Measurements from ENCODE around the gene OSBPL2. TPM values are rescaled to one million over a fixed set of nuclear protein-coding genes. Genes with fewer than 3 reads are reported as not detected.

The OSBPL2 gene
- total RNA-seq, 1 experiment from 2014 or later, result 115 TPM

DNA sequence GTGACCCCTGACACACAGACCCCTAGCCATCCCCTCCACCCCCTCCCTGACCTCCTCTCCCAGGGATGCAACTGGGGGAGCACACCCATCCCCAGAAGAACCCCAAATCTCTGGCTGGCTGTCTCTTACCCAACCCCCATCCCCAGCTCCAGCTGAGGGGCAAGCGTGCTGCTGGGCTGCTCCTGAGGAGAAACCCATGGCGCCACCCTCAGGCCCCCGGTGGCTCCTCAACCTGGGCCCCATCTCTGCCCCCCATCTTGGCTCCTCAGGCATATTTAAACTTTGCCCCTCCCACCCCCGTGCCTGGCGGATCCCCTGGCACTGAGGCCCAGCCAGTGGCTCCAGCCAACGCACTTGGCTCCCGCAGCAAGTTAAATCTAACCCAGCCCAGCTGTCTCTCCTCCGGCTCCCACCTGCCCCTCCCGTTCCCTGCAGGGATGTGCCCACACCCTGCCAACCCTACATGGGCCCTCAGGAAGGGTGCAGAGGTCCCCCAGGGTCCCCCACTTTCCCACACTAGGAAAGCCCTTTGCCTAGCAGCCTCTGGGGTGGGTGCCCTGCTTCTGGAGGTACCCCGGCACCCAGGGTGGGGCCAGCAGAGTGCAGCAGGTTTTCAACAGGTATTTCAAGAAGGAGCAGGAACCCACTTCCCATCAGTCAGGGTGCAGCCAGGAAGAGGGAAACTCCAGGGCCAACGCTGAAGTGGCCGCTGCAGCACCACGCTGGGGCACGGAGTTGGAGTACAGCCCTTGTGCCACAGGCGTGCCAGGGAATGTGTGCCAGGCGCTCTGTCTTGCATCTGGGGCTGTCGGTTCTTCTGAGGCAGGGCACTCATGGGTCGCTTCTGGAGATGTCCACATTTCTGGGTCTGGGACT lies 5.3 kb upstream of the OSBPL2 start:
- no peaks in the 10 kb centered on the region for H3K9me3 Mint-ChIP-seq (ENCODE audit: low read depth, unreplicated experiment)
- intact Hi-C loops (cut with micrococcal nuclease; ENCODE audit: unreplicated experiment), result no loop called here

DNA sequence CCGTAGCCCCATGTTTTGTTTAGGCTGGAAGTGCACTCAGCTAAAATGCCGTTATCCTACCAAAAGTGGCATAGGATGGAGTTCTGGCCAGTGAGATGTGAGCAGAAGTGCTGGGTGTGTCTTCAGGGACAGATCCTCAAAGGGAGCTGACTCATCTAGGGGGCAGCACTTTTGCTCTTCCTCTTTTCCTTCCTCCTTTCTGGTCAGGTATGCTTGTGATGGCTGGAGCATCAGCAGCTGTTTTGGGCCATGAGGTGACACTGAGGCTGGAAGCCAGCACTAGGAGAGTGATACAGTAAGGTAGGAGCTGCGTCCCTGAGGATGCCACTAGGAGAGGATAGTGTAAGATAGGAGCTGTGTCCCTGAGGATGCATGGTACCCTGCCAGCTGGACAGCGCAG lies 4.6 kb upstream of the OSBPL2 start:
- TF ChIP-seq CTCF (IDR thresholded peaks at IDR 0.05; ENCODE audit: unreplicated experiment), result no peak
- Mint-ChIP-seq H3K27ac (ENCODE audit: unreplicated experiment) (no peak overlapping the region), H3K27me3 (ENCODE audit: unreplicated experiment) (peaks cover 13% of the 10 kb centered on the region), H3K36me3 (ENCODE audit: insufficient read depth, unreplicated experiment) (peaks cover 23% of the 10 kb centered on the region), H3K9me3 (ENCODE audit: low read depth, unreplicated experiment) (no peaks in the 10 kb centered on the region), H3K4me3 (ENCODE audit: low read depth, unreplicated experiment) (no peak overlapping the region), H3K4me1 (ENCODE audit: low read depth, unreplicated experiment) (peaks cover 25% of the 10 kb centered on the region)
- CTCF ChIA-PET, result interaction anchor here (1.2 kb wide), 1 partner anchor 8 kb away, joined by 3 read pairs; no protein-coding TSS in a partner anchor
- no TSS peak for BruUV-seq (replicated peaks)
- no peak for DNase-seq
- intact Hi-C loops (cut with micrococcal nuclease; ENCODE audit: unreplicated experiment), result no loop called here

More for the DNA sequence above, 5.3 kb upstream of the OSBPL2 start:
- Mint-ChIP-seq H3K27me3 (ENCODE audit: unreplicated experiment) (peaks cover 13% of the 10 kb centered on the region), H3K4me3 (ENCODE audit: low read depth, unreplicated experiment) (no peak overlapping the region), H3K4me1 (ENCODE audit: low read depth, unreplicated experiment) (peaks cover 22% of the 10 kb centered on the region), H3K36me3 (ENCODE audit: insufficient read depth, unreplicated experiment) (peaks cover 17% of the 10 kb centered on the region), H3K27ac (ENCODE audit: unreplicated experiment) (no peak overlapping the region)
- DNase-seq, result no peak
- CTCF ChIA-PET, result no interaction called here
- no peak for TF ChIP-seq CTCF (IDR thresholded peaks at IDR 0.05; ENCODE audit: unreplicated experiment)
- no TSS peak for BruUV-seq (replicated peaks)

DNA sequence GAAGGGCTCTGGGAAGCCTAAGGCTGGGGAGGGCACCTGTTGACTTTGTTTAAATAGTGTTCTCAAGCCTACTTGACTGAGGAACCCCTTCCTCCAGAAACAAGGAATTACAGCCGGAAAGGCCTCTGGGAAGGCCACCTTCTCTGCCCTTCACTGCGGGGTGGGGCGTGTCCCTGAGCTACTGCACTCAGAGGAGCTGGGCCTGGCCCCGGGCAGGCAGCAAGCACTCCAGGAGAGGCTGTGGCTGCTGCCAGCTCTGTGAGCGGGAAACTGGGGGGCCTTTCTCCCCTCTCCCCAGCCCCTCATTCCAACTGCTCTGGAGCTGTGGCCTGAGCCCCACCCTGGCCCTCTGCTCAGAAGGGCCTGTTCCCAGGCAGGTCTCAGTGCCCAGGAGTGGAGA lies 4.0 kb upstream of the OSBPL2 start:
- DNase-seq, result no peak
- H3K36me3 Mint-ChIP-seq (ENCODE audit: insufficient read depth, unreplicated experiment), result peaks cover 30% of the 10 kb centered on the region
- peaks cover 13% of the 10 kb centered on the region for H3K27me3 Mint-ChIP-seq (ENCODE audit: unreplicated experiment)
- H3K9me3 Mint-ChIP-seq (ENCODE audit: low read depth, unreplicated experiment), result no peaks in the 10 kb centered on the region
- BruUV-seq (replicated peaks), result no TSS peak
- no peak for TF ChIP-seq CTCF (IDR thresholded peaks at IDR 0.05; ENCODE audit: unreplicated experiment)
- CTCF ChIA-PET, result interaction anchor here (1.2 kb wide), 1 partner anchor 9 kb away, joined by 3 read pairs; no protein-coding TSS in a partner anchor
- no peak overlapping the region for H3K4me3 Mint-ChIP-seq (ENCODE audit: low read depth, unreplicated experiment)
- H3K4me1 Mint-ChIP-seq (ENCODE audit: low read depth, unreplicated experiment), result peaks cover 26% of the 10 kb centered on the region
- no peak overlapping the region for H3K27ac Mint-ChIP-seq (ENCODE audit: unreplicated experiment)
- intact Hi-C loops (cut with micrococcal nuclease; ENCODE audit: unreplicated experiment), result no loop called here

DNA sequence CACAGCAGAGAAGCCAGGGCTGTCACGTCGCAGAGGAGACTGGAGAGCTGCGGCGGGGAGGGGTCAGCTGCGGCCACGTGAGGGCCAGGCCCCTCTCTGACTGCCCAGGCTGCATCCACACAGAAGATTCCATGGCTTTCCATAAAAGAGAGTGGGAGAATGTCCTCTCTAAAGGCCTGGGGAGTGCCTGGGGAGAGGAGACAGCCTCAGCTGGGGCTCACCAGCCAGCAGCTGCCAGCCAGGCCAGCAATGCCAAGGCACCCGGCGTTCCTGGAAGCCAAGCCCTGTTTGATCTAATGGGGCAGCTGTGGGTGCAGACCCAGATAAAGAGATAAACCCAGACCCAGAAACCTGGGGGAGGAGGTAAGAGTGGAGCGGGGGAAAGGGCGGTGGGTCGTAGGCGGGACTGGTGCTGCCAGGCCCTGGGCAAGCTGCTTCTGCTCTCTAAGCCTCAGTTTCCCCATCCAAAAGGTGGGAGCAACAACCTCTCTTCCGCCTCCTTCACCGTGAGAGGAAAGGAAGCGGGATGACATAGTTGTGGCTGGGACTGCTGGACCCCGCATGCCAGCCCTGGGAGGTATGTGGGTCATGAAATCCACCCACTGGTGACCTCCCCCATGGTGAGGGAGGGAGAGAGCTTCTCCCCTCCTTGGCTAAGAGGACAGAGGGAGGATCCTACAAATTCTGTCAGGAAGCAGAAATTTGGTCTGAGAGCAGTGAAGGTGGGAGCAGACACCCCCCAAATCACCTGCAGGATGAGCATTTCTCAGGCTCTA lies 3.1 kb upstream of the OSBPL2 start:
- no peak for DNase-seq
- H3K36me3 Mint-ChIP-seq (ENCODE audit: insufficient read depth, unreplicated experiment), result peaks cover 37% of the 10 kb centered on the region
- no TSS peak for BruUV-seq (replicated peaks)
- peaks cover 35% of the 10 kb centered on the region for H3K4me1 Mint-ChIP-seq (ENCODE audit: low read depth, unreplicated experiment)
- H3K9me3 Mint-ChIP-seq (ENCODE audit: low read depth, unreplicated experiment), result no peaks in the 10 kb centered on the region
- intact Hi-C loops (cut with micrococcal nuclease; ENCODE audit: unreplicated experiment), result no loop called here
- peaks cover 13% of the 10 kb centered on the region for H3K27me3 Mint-ChIP-seq (ENCODE audit: unreplicated experiment)
- H3K4me3 Mint-ChIP-seq (ENCODE audit: low read depth, unreplicated experiment), result no peak overlapping the region
- H3K27ac Mint-ChIP-seq (ENCODE audit: unreplicated experiment), result no peak overlapping the region
- TF ChIP-seq CTCF (IDR thresholded peaks at IDR 0.05; ENCODE audit: unreplicated experiment), result no peak
- CTCF ChIA-PET, result no interaction called here

All from Calu3 (cell line).